GM12878 (cell line): Measurements from ENCODE around the gene GTPBP1. TPM values are rescaled to one million over a fixed set of nuclear protein-coding genes. Genes with fewer than 3 reads are reported as not detected.

Experiments
- ATAC-seq: fragments of 200-7000 bp; cut with Tn5 transposase; 3 replicates; pipeline ENCODE4 v1.9.1; 2020; ENCODE audit warnings: mild to moderate bottlenecking, moderate library complexity
- BruUV-seq: library from RNA; stranded (reverse); fragments of 400-500 nt; replicated peaks from 2 replicates; lab custom pipeline; 2021; lab: Mats Ljungman, UMichigan
- CTCF ChIA-PET: fragments of 300-600 bp; sonication (Branson Sonifier 250); formaldehyde crosslinking; extraction: SDS; loops from one replicate; lab custom pipeline; 2021; ENCODE audit warnings: inconsistent platforms; lab: Yijun Ruan, JAX
- POLR2A ChIA-PET: fragments of 350-600 bp; formaldehyde crosslinking; extraction: SDS; loops from one replicate; lab custom pipeline; 2021; ENCODE audit warnings: inconsistent platforms; lab: Charles Lee
- RAD21 ChIA-PET: fragments of 300-600 bp; sonication (Branson Sonifier 250); formaldehyde crosslinking; loops from one replicate; lab custom pipeline; 2023; ENCODE audit warnings: antibody characterized with exemption; ENCODE audit not compliant: unreplicated experiment; lab: Charles Lee
- SMC1A ChIA-PET: fragments of 300-600 bp; sonication (Branson Sonifier 250); formaldehyde crosslinking; loops from one replicate; lab custom pipeline; 2023; ENCODE audit not compliant: unreplicated experiment, uncharacterized antibody; lab: Charles Lee
- DNase-seq: peaks from one replicate; pipeline ENCODE4 v3.0.0-alpha.2; 2011; ENCODE audit warnings: low read depth, low spot score
- FAIRE-seq: peaks from 3 replicates; lab custom pipeline; 2011; peaks lifted over from hg19 to GRCh38; lab: Jason Lieb, UNC
- H2AFZ ChIP-seq: 2 replicates; pipeline ENCODE4 v1.6.0; 2011; ENCODE audit warnings: low read depth, low read length, control low read depth; ENCODE audit not compliant: control insufficient read depth
- H3K27ac ChIP-seq: 2 replicates; pipeline ENCODE4 v1.5.1; 2011; ENCODE audit warnings: control low read depth; ENCODE audit not compliant: control insufficient read depth, insufficient read depth
- H3K27me3 ChIP-seq, 2 experiments: replicated peaks in 1 of 2; 2 replicates each; pipeline versions ENCODE4 v1.6.0 to v1.6.1; 2011; ENCODE audit warnings: low read length in 1 of 2; ENCODE audit not compliant: control insufficient read depth in 2 of 2, insufficient read depth in 2 of 2
- H3K36me3 ChIP-seq, 2 experiments: 2 replicates each; pipeline ENCODE4 v1.5.1; 2011; ENCODE audit warnings: low read length in 1 of 2; ENCODE audit not compliant: control insufficient read depth in 2 of 2, insufficient read depth in 2 of 2
- H3K4me1 ChIP-seq: 2 replicates; pipeline ENCODE4 v1.6.1; 2011; ENCODE audit warnings: mild to moderate bottlenecking, low read length, moderate library complexity, mixed read lengths; ENCODE audit not compliant: control insufficient read depth, insufficient read depth
- H3K4me2 ChIP-seq: 2 replicates; pipeline ENCODE4 v1.6.0; 2011; ENCODE audit warnings: control low read depth; ENCODE audit not compliant: control insufficient read depth, insufficient read depth
- H3K4me3 ChIP-seq: fragments of 200-600 bp; sonication (generic); 2 replicates; pipeline ENCODE4 v1.5.1; 2016
- H3K79me2 ChIP-seq: 2 replicates; pipeline ENCODE4 v1.6.0; 2011; ENCODE audit warnings: low read length; ENCODE audit not compliant: control insufficient read depth, insufficient read depth
- H3K9ac ChIP-seq: 2 replicates; pipeline ENCODE4 v1.8.0; 2011; ENCODE audit warnings: low read length, control low read depth, mixed read lengths; ENCODE audit not compliant: control insufficient read depth, insufficient read depth
- H3K9me3 ChIP-seq: replicated peaks from 3 replicates; pipeline ENCODE4 v1.5.1; 2011; ENCODE audit warnings: mild to moderate bottlenecking, low read length; ENCODE audit not compliant: control insufficient read depth, insufficient read depth
- H4K20me1 ChIP-seq: 2 replicates; pipeline ENCODE4 v1.6.0; 2011; ENCODE audit not compliant: control insufficient read depth, insufficient read depth
- CREB1 ChIP-seq: IDR thresholded peaks from 2 replicates; pipeline ENCODE4 v1.6.1; 2012; ENCODE audit warnings: low read depth, mild to moderate bottlenecking, inconsistent platforms
- JUNB ChIP-seq: IDR thresholded peaks from 2 replicates; pipeline ENCODE4 v1.6.1; 2016; ENCODE audit warnings: antibody characterized with exemption, mild to moderate bottlenecking
- KAT2A ChIP-seq: conservative IDR thresholded peaks from 2 replicates; pipeline ENCODE4 v1.6.1; 2011; ENCODE audit warnings: low read depth, low read length; ENCODE audit not compliant: control insufficient read depth
- MYB ChIP-seq: fragments of 150-350 bp; IDR thresholded peaks from 2 replicates; pipeline ENCODE4 v1.6.1; 2014; ENCODE audit warnings: mild to moderate bottlenecking, low read depth, low read length, borderline replicate concordance
- SPI1 ChIP-seq: IDR thresholded peaks from 2 replicates; pipeline ENCODE4 v1.6.1; 2011; ENCODE audit warnings: low read depth, mild to moderate bottlenecking, low read length, moderate library complexity, borderline replicate concordance; ENCODE audit not compliant: insufficient read depth
- SREBF2 ChIP-seq: IDR thresholded peaks from 2 replicates; pipeline ENCODE4 v1.6.1; 2012; ENCODE audit warnings: mild to moderate bottlenecking, low read length
- TCF3 ChIP-seq: IDR thresholded peaks from 2 replicates; pipeline ENCODE4 v1.6.1; 2012; ENCODE audit warnings: low read depth, mild to moderate bottlenecking, low read length, borderline replicate concordance; ENCODE audit not compliant: insufficient read depth
- WGBS: methylation state at CpG from one replicate; pipeline ENCODE4 v1.1.6; 2016; ENCODE audit warnings: low lambda C conversion rate; ENCODE audit not compliant: insufficient replicate concordance, insufficient coverage; ENCODE audit errors: missing lambda C conversion rate; 5-methylcytosine and 5-hydroxymethylcytosine counted together
- in situ Hi-C: fragments of 300-500 bp; cut with MboI; formaldehyde crosslinking; loops from 9 replicates; pipeline ENCODE4 v1.14.3; 2018; ENCODE audit warnings: mixed read lengths
- intact Hi-C: fragments of 100-400 bp; cut with micrococcal nuclease; formaldehyde crosslinking; loops from one replicate; pipeline ENCODE4 v1.14.2; 2022; ENCODE audit not compliant: unreplicated experiment
- polyA plus RNA-seq, 11 experiments: library from polyadenylated mRNA; depleted of rRNA in 4 of 11; unstranded in 6 of 11; stranded (reverse) in 5 of 11; fragments of >200 nt; fragmentation: Nextera tagmentation in 4 of 11; fragmentation: Illumina TruSeq in 1 of 11; extraction: Ambion mirVana in 4 of 11; extraction: Trizol in 1 of 11; gene quantifications; 1 replicate in 1 of 11; 2 replicates in 10 of 11; pipeline versions ENCODE4 v1.2.1 to v1.2.3, GENCODE V29; 2011 to 2016; ENCODE audit warnings: inconsistent platforms in 2 of 11, missing spikeins in 2 of 11, low read depth in 1 of 11
- total RNA-seq, 4 experiments: library from RNA; depleted of rRNA in 3 of 4; stranded (reverse); fragments of >200 nt in 3 of 4; fragmentation: Illumina TruSeq in 1 of 4; extraction: Trizol in 1 of 4; gene quantifications; 2 replicates each; pipeline versions ENCODE4 v1.2.1 to v1.2.3, GENCODE V29; 2013 to 2021

The GTPBP1 gene
- total and polyA plus RNA-seq, 10 of the 15 experiments (the other 5 are each of a cell fraction or from before 2014, with no cell fraction given): 0.89 to 63.1 (median 34.2) TPM

GRCh38 chr22:38710866-38711265 lies 5.1 kb downstream of the GTPBP1 start:
- POLR2A ChIA-PET: no interaction called here
- DNase-seq (no peak), ATAC-seq (no peak), FAIRE-seq (no peak)
- Histone ChIP-seq H3K4me3 (no peak overlapping the region), H3K9me3 (no peaks in the 10 kb centered on the region), H3K27me3 (no peaks in the 10 kb centered on the region), H3K79me2 (peaks cover 89% of the 10 kb centered on the region), H3K4me2 (peak overlapping the region; percentile 15; the same call in 1 of the 2 replicates), H3K9ac (no peak overlapping the region), H3K27ac (no peak overlapping the region), H3K36me3 (peaks cover 5 to 14% of the 10 kb centered on the region in 2 experiments), H3K4me1 (peaks cover 17% of the 10 kb centered on the region), H2AFZ (no peak overlapping the region), H4K20me1 (peaks cover 24% of the 10 kb centered on the region)
- CTCF ChIA-PET: interaction anchor here (1.3 kb wide), 2 partner anchors 41 to 55 kb away, joined by 3 to 4 read pairs; no protein-coding TSS in a partner anchor
- TF ChIP-seq CREB1: no peak
- TF ChIP-seq MYB: no peak
- TF ChIP-seq SREBF2: no peak
- TF ChIP-seq TCF3: no peak
- TF ChIP-seq JUNB: no peak
- TF ChIP-seq SPI1: no peak
- no peak for TF ChIP-seq KAT2A
- RAD21 ChIA-PET: no interaction called here
- 45% methylated on average over 3 of the region's 3 CpGs for WGBS
- no TSS peak for BruUV-seq
- in situ Hi-C loops: no loop called here
- intact Hi-C loops: no loop called here
- SMC1A ChIA-PET: no interaction called here
